H1 (cell line): Measurements from ENCODE around the gene NEDD4L. TPM values are rescaled to one million over a fixed set of nuclear protein-coding genes. Genes with fewer than 3 reads are reported as not detected.

ENCODE experiments used
- CTCF ChIA-PET: fragments of 300-600 bp; sonication (Branson Sonifier 250); formaldehyde crosslinking; loops from one replicate; lab custom pipeline; 2021; ENCODE audit not compliant: partially characterized antibody; lab: Charles Lee
- POLR2A ChIA-PET: fragments of 300-600 bp; sonication (Branson Sonifier 250); formaldehyde crosslinking; loops from one replicate; lab custom pipeline; 2021; ENCODE audit warnings: inconsistent platforms; ENCODE audit not compliant: partially characterized antibody; lab: Charles Lee
- DNase-seq, 2 experiments: peaks; one replicate each; pipeline versions ENCODE4 v3.0.0 to v3.0.0-alpha.2; 2010 to 2022; ENCODE audit warnings: low spot score in 2 of 2, low read depth in 1 of 2, mixed read lengths in 1 of 2
- FAIRE-seq: peaks from 2 replicates; lab custom pipeline; 2011; peaks lifted over from hg19 to GRCh38; lab: Jason Lieb, UNC
- H2AFZ ChIP-seq: 2 replicates; pipeline ENCODE4 v1.8.1; 2012; ENCODE audit warnings: low read length, inconsistent platforms
- H2AK5ac ChIP-seq: 2 replicates; pipeline ENCODE4 v1.6.1; 2013; ENCODE audit warnings: low read depth, low read length
- H2BK120ac ChIP-seq: replicated peaks from 2 replicates; pipeline ENCODE3; 2013; ENCODE audit warnings: low read depth, low read length, inconsistent platforms
- H2BK12ac ChIP-seq: 2 replicates; pipeline ENCODE4 v1.6.1; 2013; ENCODE audit warnings: low read depth, low read length
- H2BK15ac ChIP-seq: 2 replicates; pipeline ENCODE4 v1.6.1; 2013; ENCODE audit warnings: low read length
- H2BK20ac ChIP-seq: 2 replicates; pipeline ENCODE4 v1.6.1; 2013; ENCODE audit warnings: low read length
- H2BK5ac ChIP-seq: 2 replicates; pipeline ENCODE4 v1.6.1; 2013; ENCODE audit warnings: low read depth, low read length
- H3K14ac ChIP-seq: 2 replicates; pipeline ENCODE4 v1.6.1; 2013; ENCODE audit warnings: inconsistent platforms; ENCODE audit not compliant: insufficient read length
- H3K18ac ChIP-seq: 2 replicates; pipeline ENCODE4 v1.6.1; 2013; ENCODE audit warnings: low read length; ENCODE audit errors: extremely low read depth
- H3K23ac ChIP-seq: 2 replicates; pipeline ENCODE4 v1.6.1; 2013; ENCODE audit warnings: inconsistent platforms; ENCODE audit not compliant: insufficient read length
- H3K23me2 ChIP-seq: 2 replicates; pipeline ENCODE4 v1.6.1; 2013; ENCODE audit warnings: low read depth, low read length
- H3K27ac ChIP-seq: 2 replicates; pipeline ENCODE4 v1.6.1; 2011; ENCODE audit warnings: low read depth, low read length, inconsistent platforms
- H3K27me3 ChIP-seq, 4 experiments: replicated peaks in 1 of 4; 1 replicate in 1 of 4; 2 replicates in 3 of 4; pipeline versions ENCODE4 v1.6.1 to v1.8.1; 2011 to 2013; ENCODE audit warnings: low read length in 3 of 4, mild to moderate bottlenecking in 3 of 4, inconsistent platforms in 2 of 4, mixed read lengths in 2 of 4, moderate library complexity in 1 of 4; ENCODE audit not compliant: control insufficient read depth in 3 of 4, insufficient read depth in 3 of 4; ENCODE audit errors: extremely low read depth in 1 of 4
- H3K36me3 ChIP-seq, 4 experiments: 2 replicates each; pipeline versions ENCODE4 v1.6.1 to v1.8.1; 2011 to 2013; ENCODE audit warnings: mild to moderate bottlenecking in 4 of 4, low read length in 3 of 4, moderate library complexity in 2 of 4, control low read depth in 1 of 4, inconsistent platforms in 1 of 4; ENCODE audit not compliant: insufficient read depth in 4 of 4, control insufficient read depth in 2 of 4
- H3K4ac ChIP-seq: replicated peaks from 2 replicates; pipeline ENCODE3; 2013; ENCODE audit warnings: low read length, low read depth, mixed read lengths, inconsistent platforms; ENCODE audit not compliant: insufficient read length
- H3K4me1 ChIP-seq, 4 experiments: replicated peaks in 1 of 4; 1 replicate in 1 of 4; 2 replicates in 3 of 4; pipeline versions ENCODE4 v1.6.1 to v1.8.1; 2011 to 2013; ENCODE audit warnings: low read length in 3 of 4, inconsistent platforms in 2 of 4, mixed read lengths in 1 of 4; ENCODE audit not compliant: insufficient read depth in 4 of 4, control insufficient read depth in 3 of 4
- H3K4me2 ChIP-seq, 2 experiments: 2 replicates each; pipeline versions ENCODE4 v1.6.1 to v1.8.1; 2011 to 2013; ENCODE audit warnings: low read depth in 2 of 2, low read length in 2 of 2, control low read depth in 1 of 2, inconsistent platforms in 1 of 2, mild to moderate bottlenecking in 1 of 2; ENCODE audit not compliant: insufficient read depth in 1 of 2
- H3K4me3 ChIP-seq, 4 experiments: fragments of 200-600, 300-600 bp in 1 of 4; sonication (generic), shearing (Covaris generic), sonication (Bioruptor Twin) in 1 of 4; 2 replicates each; pipeline versions ENCODE4 v1.5.1 to v1.8.1; 2011 to 2016; ENCODE audit warnings: low read length in 4 of 4, low read depth in 3 of 4, control low read depth in 2 of 4, inconsistent platforms in 2 of 4, mild to moderate bottlenecking in 2 of 4, mixed read lengths in 1 of 4, moderate library complexity in 1 of 4; ENCODE audit not compliant: insufficient read depth in 2 of 4; ENCODE audit errors: extremely low read depth in 1 of 4
- H3K56ac ChIP-seq: replicated peaks from 2 replicates; pipeline ENCODE3; 2013; ENCODE audit warnings: low read depth, mild to moderate bottlenecking, mixed read lengths, low read length, inconsistent platforms; ENCODE audit not compliant: insufficient read length
- H3K79me1 ChIP-seq: 2 replicates; pipeline ENCODE4 v1.6.1; 2013; ENCODE audit warnings: low read depth, low read length, control low read depth
- H3K79me2 ChIP-seq, 2 experiments: 2 replicates each; pipeline versions ENCODE4 v1.6.1 to v1.8.1; 2012 to 2013; ENCODE audit warnings: low read length in 2 of 2, mild to moderate bottlenecking in 2 of 2, inconsistent platforms in 1 of 2; ENCODE audit not compliant: insufficient read depth in 2 of 2, control insufficient read depth in 1 of 2
- H3K9ac ChIP-seq, 4 experiments: replicated peaks in 1 of 4; 1 replicate in 1 of 4; 2 replicates in 3 of 4; pipeline versions ENCODE4 v1.6.1 to v1.8.1; 2011 to 2013; ENCODE audit warnings: low read depth in 3 of 4, low read length in 3 of 4, control low read depth in 2 of 4, mild to moderate bottlenecking in 2 of 4, moderate library complexity in 2 of 4, inconsistent platforms in 1 of 4; ENCODE audit errors: extremely low read depth in 1 of 4
- H3K9me3 ChIP-seq, 2 experiments: 2 replicates each; pipeline versions ENCODE4 v1.6.1 to v1.8.1; 2012 to 2013; ENCODE audit warnings: mild to moderate bottlenecking in 2 of 2, moderate library complexity in 2 of 2, control low read depth in 1 of 2, inconsistent platforms in 1 of 2, low read depth in 1 of 2, low read length in 1 of 2, mixed read lengths in 1 of 2; ENCODE audit not compliant: insufficient read depth in 2 of 2
- H4K20me1 ChIP-seq, 2 experiments: replicated peaks in 1 of 2; 2 replicates each; pipeline versions ENCODE3 to v1.8.1; 2011 to 2013; ENCODE audit warnings: inconsistent platforms in 2 of 2, low read length in 2 of 2, mild to moderate bottlenecking in 1 of 2; ENCODE audit not compliant: insufficient read depth in 2 of 2, control insufficient read depth in 1 of 2
- H4K5ac ChIP-seq: 2 replicates; pipeline ENCODE4 v1.6.1; 2013; ENCODE audit warnings: low read length, low read depth, mixed read lengths, inconsistent platforms; ENCODE audit not compliant: insufficient read length
- H4K8ac ChIP-seq: 2 replicates; pipeline ENCODE4 v1.8.0; 2013; ENCODE audit warnings: mild to moderate bottlenecking, moderate library complexity, low read length, inconsistent platforms; ENCODE audit not compliant: insufficient read depth; ENCODE audit errors: extremely low read depth
- H4K91ac ChIP-seq: replicated peaks from 2 replicates; pipeline ENCODE3; 2013; ENCODE audit warnings: low read length, mixed read lengths, inconsistent platforms; ENCODE audit not compliant: insufficient read length
- E2F6 ChIP-seq: IDR thresholded peaks from 2 replicates; pipeline ENCODE4 v1.6.1; 2012; ENCODE audit warnings: inconsistent platforms
- KDM1A ChIP-seq: fragments of 200-600, 300-600 bp; sonication (generic); IDR thresholded peaks from 2 replicates; pipeline ENCODE4 v1.7.1; 2016; ENCODE audit warnings: mild to moderate bottlenecking, low read length, borderline replicate concordance
- MAX ChIP-seq: IDR thresholded peaks from 2 replicates; pipeline ENCODE4 v1.6.1; 2012; ENCODE audit warnings: inconsistent platforms
- TEAD4 ChIP-seq: IDR thresholded peaks from 2 replicates; pipeline ENCODE4 v1.6.1; 2012; ENCODE audit warnings: low read depth, low read length, inconsistent platforms, mixed read lengths
- WGBS, 2 experiments: shearing (Covaris generic) in 1 of 2; methylation state at CpG; one replicate each; pipeline versions ENCODE4 v1.1.6 to v1.1.7; 2013 to 2015; ENCODE audit warnings: low lambda C conversion rate in 2 of 2, mixed read lengths in 2 of 2, inconsistent platforms in 1 of 2, low coverage in 1 of 2, missing lambda C conversion rate in 1 of 2; ENCODE audit not compliant: insufficient replicate concordance in 2 of 2, insufficient coverage in 1 of 2, insufficient read length in 1 of 2; ENCODE audit errors: extremely low coverage in 1 of 2, missing lambda C conversion rate in 1 of 2; 5-methylcytosine and 5-hydroxymethylcytosine counted together
- polyA plus RNA-seq, 7 experiments: library from polyadenylated mRNA; depleted of rRNA in 3 of 7; stranded (reverse) in 5 of 7; unstranded in 2 of 7; fragments of >200 nt in 5 of 7; fragments of 200-250 nt in 2 of 7; gene quantifications; 1 replicate in 5 of 7; 2 replicates in 1 of 7; 4 replicates in 1 of 7; pipeline versions ENCODE4 v1.2.1 to v1.2.3, GENCODE V29; 2011 to 2013; ENCODE audit warnings: missing spikeins in 2 of 7, mixed read lengths in 2 of 7
- total RNA-seq: library from RNA; stranded (reverse); fragmentation: NEBNext Ultra II Directional; extraction: Animal tissue kit (Norgen Biotek cat#: 25700); gene quantifications from 2 replicates; pipeline ENCODE4 v1.2.1, GENCODE V29; 2021

The NEDD4L gene
- total and polyA plus RNA-seq, 2 of the 8 experiments (the other 6 are each of a cell fraction or from before 2014, with no cell fraction given), result 37.3 to 69.8 TPM

GRCh38 chr18:58345875-58346274 is 301.8 kb downstream of the NEDD4L start:
- Histone ChIP-seq H3K27me3 (no peaks in the 10 kb centered on the region), H3K4ac (no peak overlapping the region), H3K27ac (peak overlapping the region; percentile 8; the same call in 1 of the 2 replicates), H4K91ac (no peak overlapping the region), H3K9ac (no peak overlapping the region), H3K9me3 (no peaks in the 10 kb centered on the region), H3K4me1 (peaks cover 14 to 43% (median 29%) of the 10 kb centered on the region in 4 experiments), H3K56ac (no peak overlapping the region), H3K4me3 (no peak overlapping the region), H2BK120ac (no peak overlapping the region), H3K79me1 (no peaks in the 10 kb centered on the region), H3K23me2 (no peaks in the 10 kb centered on the region), H2BK12ac (no peak overlapping the region), H2BK5ac (no peak overlapping the region), H3K79me2 (no peaks in the 10 kb centered on the region; a peak in 1 of 4 replicates), H3K23ac (no peak overlapping the region), H3K14ac (no peak overlapping the region), H3K18ac (no peak overlapping the region; the same call in 1 of the 2 replicates), H4K20me1 (no peaks in the 10 kb centered on the region), H2BK20ac (no peak overlapping the region), H3K36me3 (peaks cover 0 to 14% (median 3%) of the 10 kb centered on the region in 4 experiments; a peak in 5 of 8 replicates), H4K5ac (peak overlapping the region; percentile 46), H2AFZ (no peak overlapping the region), H3K4me2 (peak overlapping the region in 1 of 2 experiments; percentile 49; a peak in 2 of 4 replicates), H2AK5ac (no peak overlapping the region), H2BK15ac (no peak overlapping the region), H4K8ac (no peak overlapping the region)
- TF ChIP-seq KDM1A (peak; percentile 55; the same call in 1 of the 2 replicates), E2F6 (peak; percentile 27; the same call in 1 of the 2 replicates), MAX (peak; percentile 32; the same call in 1 of the 2 replicates), TEAD4 (no peak)
- ChIA-PET POLR2A (interaction anchor here (1.0 kb wide), 1 partner anchor 9 kb away, joined by 4 read pairs; no protein-coding TSS in a partner anchor), CTCF (interaction anchor here (0.6 to 2.0 kb wide), 2 partner anchors 11 to 42 kb away, joined by 3 to 8 read pairs; no protein-coding TSS in a partner anchor)
- DNase-seq, result no peak
- 43% methylated on average over 6 of the region's 6 CpGs; no CpG with 5 or more reads in 1 of the 2 experiments for WGBS, 2 experiments
- peak; percentile 91 for FAIRE-seq
